ENCODE results near the gene CARD14.
"Not testable (repeated sequence)": the region's sequence is repeated elsewhere in the genome, so short reads cannot be mapped to it uniquely, and the experiment has no call there.

DNA sequence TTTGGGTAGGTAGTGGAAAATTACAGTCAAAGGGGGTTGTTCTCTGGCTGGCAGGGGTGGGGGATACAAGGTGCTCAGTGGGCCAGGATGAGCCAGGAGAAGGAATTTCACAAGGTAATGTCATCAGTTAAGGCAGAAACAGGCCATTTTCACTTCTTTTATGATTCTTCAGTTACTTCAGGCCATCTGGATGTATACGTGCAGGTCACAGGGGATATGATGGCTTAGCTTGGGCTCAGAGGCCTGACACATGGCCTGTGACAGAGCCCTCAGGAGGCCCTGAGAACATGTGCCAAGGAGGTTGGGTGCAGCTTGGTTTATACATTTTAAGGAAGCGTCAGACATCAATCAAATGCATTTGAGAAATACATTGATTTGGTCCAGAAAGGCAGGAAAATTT, 88.5 kb downstream of the CARD14 start:
- not testable (repeated sequence) for TF ChIP-seq CTCF (conservative IDR thresholded peaks at IDR 0.05; ENCODE audit: low read depth in 2 of 2); POLR2AphosphoS5 (IDR thresholded peaks at IDR 0.05; ENCODE audit: low read depth); ETS1 (IDR thresholded peaks at IDR 0.05); CREB1 (CRISPR knock-in tag; IDR thresholded peaks at IDR 0.05; ENCODE audit: low read depth); EZH2 (IDR thresholded peaks at IDR 0.05; ENCODE audit: low read depth, unreplicated experiment); EZH2phosphoT487 (IDR thresholded peaks at IDR 0.05; ENCODE audit: unreplicated experiment); STAT1 (IDR thresholded peaks at IDR 0.05; ENCODE audit: unreplicated experiment); ZNF462 (CRISPR knock-in tag; IDR thresholded peaks at IDR 0.05)
- TF ChIP-seq, protein P1, sequence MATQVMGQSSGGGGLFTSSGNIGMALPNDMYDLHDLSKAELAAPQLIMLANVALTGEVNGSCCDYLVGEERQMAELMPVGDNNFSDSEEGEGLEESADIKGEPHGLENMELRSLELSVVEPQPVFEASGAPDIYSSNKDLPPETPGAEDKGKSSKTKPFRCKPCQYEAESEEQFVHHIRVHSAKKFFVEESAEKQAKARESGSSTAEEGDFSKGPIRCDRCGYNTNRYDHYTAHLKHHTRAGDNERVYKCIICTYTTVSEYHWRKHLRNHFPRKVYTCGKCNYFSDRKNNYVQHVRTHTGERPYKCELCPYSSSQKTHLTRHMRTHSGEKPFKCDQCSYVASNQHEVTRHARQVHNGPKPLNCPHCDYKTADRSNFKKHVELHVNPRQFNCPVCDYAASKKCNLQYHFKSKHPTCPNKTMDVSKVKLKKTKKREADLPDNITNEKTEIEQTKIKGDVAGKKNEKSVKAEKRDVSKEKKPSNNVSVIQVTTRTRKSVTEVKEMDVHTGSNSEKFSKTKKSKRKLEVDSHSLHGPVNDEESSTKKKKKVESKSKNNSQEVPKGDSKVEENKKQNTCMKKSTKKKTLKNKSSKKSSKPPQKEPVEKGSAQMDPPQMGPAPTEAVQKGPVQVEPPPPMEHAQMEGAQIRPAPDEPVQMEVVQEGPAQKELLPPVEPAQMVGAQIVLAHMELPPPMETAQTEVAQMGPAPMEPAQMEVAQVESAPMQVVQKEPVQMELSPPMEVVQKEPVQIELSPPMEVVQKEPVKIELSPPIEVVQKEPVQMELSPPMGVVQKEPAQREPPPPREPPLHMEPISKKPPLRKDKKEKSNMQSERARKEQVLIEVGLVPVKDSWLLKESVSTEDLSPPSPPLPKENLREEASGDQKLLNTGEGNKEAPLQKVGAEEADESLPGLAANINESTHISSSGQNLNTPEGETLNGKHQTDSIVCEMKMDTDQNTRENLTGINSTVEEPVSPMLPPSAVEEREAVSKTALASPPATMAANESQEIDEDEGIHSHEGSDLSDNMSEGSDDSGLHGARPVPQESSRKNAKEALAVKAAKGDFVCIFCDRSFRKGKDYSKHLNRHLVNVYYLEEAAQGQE (IDR thresholded peaks at IDR 0.05; ENCODE audit: unreplicated experiment): not testable (repeated sequence)
